Psoas muscle (tissue), 8 donors: Measurements from ENCODE around the gene TMEM80. TPM values are rescaled to one million over a fixed set of nuclear protein-coding genes. Genes with fewer than 3 reads are reported as not detected.

Experiments used
- ATAC-seq, 4 donors: fragments of 200-7000 bp; cut with Tn5 transposase; one replicate each; pipeline ENCODE4 v1.9.1; 2020; ENCODE audit warnings: moderate library complexity in 3 of 4, mild to moderate bottlenecking in 2 of 4
- DNase-seq, 2 donors: peaks; one replicate each; pipeline ENCODE4 v3.0.0-alpha.2; 2020
- H3K27ac ChIP-seq: fragments of 200-600 bp; one replicate; pipeline ENCODE4 v1.8.0; 2022
- H3K27me3 ChIP-seq, 3 donors: fragments of 200-600 bp in 1 of 3; one replicate each; pipeline versions ENCODE4 v1.6.1 to v1.8.0; 2013 to 2022; ENCODE audit warnings: low read length in 2 of 3, mild to moderate bottlenecking in 2 of 3, moderate library complexity in 1 of 3; ENCODE audit not compliant: insufficient read depth in 3 of 3
- H3K36me3 ChIP-seq, 2 donors: fragments of 200-600 bp in 1 of 2; one replicate each; pipeline versions ENCODE4 v1.6.1 to v1.8.0; 2013 to 2022; ENCODE audit warnings: low read depth in 1 of 2, mild to moderate bottlenecking in 1 of 2, moderate library complexity in 1 of 2; ENCODE audit not compliant: insufficient read depth in 1 of 2
- H3K4me1 ChIP-seq: fragments of 200-600 bp; one replicate; pipeline ENCODE4 v1.8.0; 2022
- H3K4me3 ChIP-seq: fragments of 200-600 bp; one replicate; pipeline ENCODE4 v1.8.0; 2022; ENCODE audit warnings: mild to moderate bottlenecking
- H3K9me3 ChIP-seq: fragments of 200-600 bp; one replicate; pipeline ENCODE4 v1.8.0; 2022
- WGBS, 3 donors: extraction: QIAGEN DNeasy Blood & Tissue Kit; methylation state at CpG; one replicate each; pipeline versions ENCODE4 v1.1.6 to v1.1.7; 2013; 5-methylcytosine and 5-hydroxymethylcytosine counted together
- intact Hi-C, 2 donors: fragments of 100-400 bp; cut with DNase I; formaldehyde crosslinking; loops; one replicate each; pipeline versions ENCODE4 v1.11.0 to v1.14.2; 2022
- polyA plus RNA-seq, 3 donors: library from polyadenylated mRNA; stranded (reverse); fragments of 200-250 nt; gene quantifications; one replicate each; pipeline ENCODE4 v1.2.3, GENCODE V29; 2013
- total RNA-seq, 4 donors: library from RNA; stranded (reverse); fragmentation: NEBNext Ultra II Directional in 2 of 4; extraction: Animal tissue kit (Norgen Biotek cat#: 25700) in 2 of 4; gene quantifications; one replicate each; pipeline versions ENCODE4 v1.2.1 to v1.2.4, GENCODE V29; 2021 to 2023
- TF ChIP-seq, protein P1 (sequence below): fragments of 200-600 bp; IDR thresholded peaks from one replicate; pipeline ENCODE4 v1.8.0; 2022; ENCODE audit warnings: antibody characterized with exemption
- donor health status: healthy with polysubstance abuse.
- donor health status: DM: no; HTN: no; CAD: no; lungs with moderate emphysema.
- donor health status: Bipolar disorder and iron deficiency.
- donor health status: healthy.
- donor health status: DM: yes; HTN: yes; CAD: no.
- donor health status: DM: no; HTN: no; CAD: no.
- donor health status: DM: no; HTN: no; CAD: no.
- donor health status: DM: yes; HTN: yes; CAD: no.

The TMEM80 gene
- total and polyA plus RNA-seq, 7 donors = 5.9 to 16.3 (median 10.1) TPM

DNA sequence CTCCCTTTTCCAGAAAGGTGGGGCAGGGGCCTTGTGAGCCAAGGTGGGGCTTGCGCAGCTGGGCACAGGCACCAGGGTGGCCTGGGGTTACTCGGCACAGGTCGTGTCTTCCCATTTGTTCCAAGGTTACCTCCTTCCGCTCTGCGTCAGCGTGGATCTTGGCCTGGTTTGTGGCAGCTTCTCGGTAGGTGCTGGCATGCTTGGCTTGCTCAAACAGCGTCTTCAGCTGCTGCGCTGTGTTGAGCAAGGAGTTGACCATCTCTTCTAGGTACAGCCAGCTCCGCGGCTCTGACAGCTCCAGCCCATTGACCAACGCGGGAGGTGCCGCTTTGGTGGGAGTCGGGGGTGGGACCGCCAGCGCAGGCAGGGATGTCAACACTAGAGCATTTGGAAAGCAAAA is 21.2 kb upstream of the TMEM80 start:
- no peaks in the 10 kb centered on the region for H3K4me1 ChIP-seq
- no peak overlapping the region for H3K4me3 ChIP-seq
- peaks cover 3 to 78% of the 10 kb centered on the region in 2 donors for H3K36me3 ChIP-seq
- 88 to 91% (median 90%) methylated on average over 17 of the region's 17 CpGs for WGBS, 3 donors
- H3K27me3 ChIP-seq = no peaks in the 10 kb centered on the region
- intact Hi-C loops = no loop called here
- no peak overlapping the region for H3K27ac ChIP-seq
- DNase-seq (no peak), ATAC-seq (no peak)
- no peaks in the 10 kb centered on the region for H3K9me3 ChIP-seq
- TF ChIP-seq, protein P1, sequence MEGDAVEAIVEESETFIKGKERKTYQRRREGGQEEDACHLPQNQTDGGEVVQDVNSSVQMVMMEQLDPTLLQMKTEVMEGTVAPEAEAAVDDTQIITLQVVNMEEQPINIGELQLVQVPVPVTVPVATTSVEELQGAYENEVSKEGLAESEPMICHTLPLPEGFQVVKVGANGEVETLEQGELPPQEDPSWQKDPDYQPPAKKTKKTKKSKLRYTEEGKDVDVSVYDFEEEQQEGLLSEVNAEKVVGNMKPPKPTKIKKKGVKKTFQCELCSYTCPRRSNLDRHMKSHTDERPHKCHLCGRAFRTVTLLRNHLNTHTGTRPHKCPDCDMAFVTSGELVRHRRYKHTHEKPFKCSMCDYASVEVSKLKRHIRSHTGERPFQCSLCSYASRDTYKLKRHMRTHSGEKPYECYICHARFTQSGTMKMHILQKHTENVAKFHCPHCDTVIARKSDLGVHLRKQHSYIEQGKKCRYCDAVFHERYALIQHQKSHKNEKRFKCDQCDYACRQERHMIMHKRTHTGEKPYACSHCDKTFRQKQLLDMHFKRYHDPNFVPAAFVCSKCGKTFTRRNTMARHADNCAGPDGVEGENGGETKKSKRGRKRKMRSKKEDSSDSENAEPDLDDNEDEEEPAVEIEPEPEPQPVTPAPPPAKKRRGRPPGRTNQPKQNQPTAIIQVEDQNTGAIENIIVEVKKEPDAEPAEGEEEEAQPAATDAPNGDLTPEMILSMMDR = no peak

DNA sequence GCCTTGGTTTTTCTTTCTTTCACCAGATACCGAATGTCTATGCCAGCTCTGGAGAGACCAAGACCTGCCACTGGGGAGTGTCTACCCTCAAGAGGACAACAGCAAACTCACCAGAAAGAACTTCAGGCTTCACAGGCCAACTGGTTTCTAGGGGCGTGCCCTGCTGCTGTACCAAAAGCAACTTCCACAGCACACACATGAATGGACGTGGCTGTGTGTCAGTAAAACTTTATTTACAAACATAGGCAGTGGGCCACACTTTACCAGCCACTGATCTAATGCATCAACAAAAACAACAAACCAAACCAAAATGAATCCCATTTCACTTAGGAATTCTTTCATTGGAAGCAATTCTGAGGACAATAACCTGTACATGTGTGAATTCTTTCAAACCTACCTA is 17.3 kb upstream of the TMEM80 start:
- H3K9me3 ChIP-seq = no peaks in the 10 kb centered on the region
- H3K27me3 ChIP-seq = no peaks in the 10 kb centered on the region
- TF ChIP-seq, protein P1 = no peak
- 90 to 97% (median 95%) methylated on average over 3 of the region's 3 CpGs for WGBS, 3 donors
- H3K4me3 ChIP-seq = no peak overlapping the region
- intact Hi-C loops = no loop called here
- ATAC-seq = no peak
- H3K36me3 ChIP-seq = peaks cover 3 to 72% of the 10 kb centered on the region in 2 donors
- H3K4me1 ChIP-seq = no peaks in the 10 kb centered on the region
- H3K27ac ChIP-seq = no peak overlapping the region
- no peak for DNase-seq

DNA sequence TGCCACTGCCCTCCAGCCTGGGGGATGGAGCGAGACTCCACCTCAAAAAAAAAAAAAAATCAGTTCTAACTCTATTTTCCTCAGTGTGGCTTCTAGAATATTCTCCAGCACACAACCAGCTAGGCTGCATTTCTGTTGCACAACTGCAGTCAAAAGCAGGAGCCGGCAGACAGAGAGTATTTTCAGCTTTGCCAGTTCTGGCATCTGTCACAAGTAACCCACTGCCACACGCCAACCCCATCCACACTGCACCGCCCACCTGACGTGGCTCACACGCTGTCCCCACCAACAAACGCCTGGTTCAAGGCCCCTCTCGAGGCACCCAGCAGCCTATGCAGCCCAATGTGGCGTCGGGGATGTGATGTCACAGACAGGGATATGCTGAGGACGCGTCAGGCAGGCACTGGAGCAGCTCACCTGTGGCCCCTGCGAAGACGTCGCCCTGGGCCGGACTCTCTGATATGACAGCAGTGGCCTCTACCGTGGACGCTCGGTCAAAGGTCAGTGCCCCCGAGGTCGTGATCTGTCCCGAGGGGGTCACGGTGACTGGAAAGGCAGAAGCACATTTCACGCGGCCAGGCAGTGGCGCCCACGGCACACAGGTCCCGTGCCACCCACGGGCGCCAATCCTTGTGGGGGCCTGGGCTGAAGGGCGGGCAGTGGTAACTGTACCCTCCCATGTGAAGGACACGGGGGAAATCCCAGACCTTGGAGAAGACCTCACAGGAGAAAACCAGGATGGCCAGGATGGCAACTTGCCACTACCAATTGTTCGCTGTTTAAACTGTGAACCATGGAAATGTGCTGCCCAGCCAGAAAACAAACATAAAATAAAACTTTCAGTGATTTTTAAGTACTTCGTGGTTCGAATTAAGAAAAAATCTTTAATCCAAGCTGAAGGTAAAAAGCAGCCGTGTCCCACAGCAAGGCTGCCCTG is 16.1 kb upstream of the TMEM80 start:
- ATAC-seq (peak in 1 of 4 donors; percentile 26), DNase-seq (no peak)
- 87 to 92% (median 90%) methylated on average over 36 of the region's 36 CpGs for WGBS, 3 donors
- Histone ChIP-seq H3K4me3 (no peak overlapping the region), H3K27me3 (no peaks in the 10 kb centered on the region), H3K36me3 (peaks cover 3 to 72% of the 10 kb centered on the region in 2 donors), H3K9me3 (no peaks in the 10 kb centered on the region), H3K27ac (no peak overlapping the region), H3K4me1 (no peaks in the 10 kb centered on the region)
- intact Hi-C loops = loop anchor here in 1 of 2 donors (5.0 kb wide), 1 partner anchor 42 kb away; the partner anchor contains the start of gene DRD4
- TF ChIP-seq, protein P1 = no peak

DNA sequence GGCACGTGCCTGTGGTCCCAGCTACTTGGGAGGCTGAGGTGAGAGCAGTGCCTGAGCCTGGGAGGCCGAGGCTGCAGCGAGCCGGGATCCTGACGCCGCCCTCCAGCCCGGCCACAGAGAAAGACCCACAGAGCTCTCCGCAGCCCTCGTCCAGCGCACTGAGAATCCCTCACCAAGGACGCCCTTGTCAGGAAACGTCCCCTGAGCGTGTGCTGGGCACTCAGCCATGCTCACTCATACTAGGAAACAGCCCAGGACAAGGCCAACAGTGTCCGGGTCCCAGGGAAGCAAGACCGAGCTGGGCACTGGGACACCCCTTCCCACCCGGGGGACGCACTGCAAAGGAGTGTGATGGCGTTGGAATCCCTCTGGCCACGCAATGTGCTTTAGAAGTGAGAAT is 15.1 kb upstream of the TMEM80 start:
- no peaks in the 10 kb centered on the region for H3K27me3 ChIP-seq
- intact Hi-C loops = loop anchor here in 1 of 2 donors (5.0 kb wide), 1 partner anchor 43 kb away; the partner anchor contains the start of gene DRD4
- H3K9me3 ChIP-seq = no peaks in the 10 kb centered on the region
- no peaks in the 10 kb centered on the region for H3K4me1 ChIP-seq
- H3K36me3 ChIP-seq = peaks cover under 1 to 75% of the 10 kb centered on the region in 2 donors
- no peak overlapping the region for H3K4me3 ChIP-seq
- 82 to 83% (median 82%) methylated on average over 19 of the region's 19 CpGs for WGBS, 3 donors
- TF ChIP-seq, protein P1 = no peak
- DNase-seq (no peak), ATAC-seq (peak in 2 of 4 donors; percentile 22 to 40)
- H3K27ac ChIP-seq = no peak overlapping the region
